Measurements from ENCODE around the gene CHST8. TPM values are rescaled to one million over a fixed set of nuclear protein-coding genes. Genes with fewer than 3 reads are reported as not detected.
A peak's percentile ranks its signal among the peaks of the same experiment; 100 is the strongest.

CHST8 gene
- polyA plus RNA-seq, 1 of the 3 experiments (the other 2 are of a cell fraction) = 0.05 TPM

GRCh38 chr19:33799476-33799875 is 177.7 kb downstream of the CHST8 start:
- ChIA-PET CTCF (interaction anchor here (1.1 to 7.4 kb wide), 3 partner anchors 14 to 297 kb away, joined by 3 to 79 read pairs (median 40); no protein-coding TSS in a partner anchor), POLR2A (interaction anchor here (0.8 to 1.7 kb wide), 3 partner anchors 13 to 70 kb away, joined by 3 to 7 read pairs (median 6); no protein-coding TSS in a partner anchor)
- peaks cover 0 to 8% of the 10 kb centered on the region in 2 experiments for H3K36me3 ChIP-seq (replicated peaks in 1 of 2; ENCODE audit: control insufficient read depth in 1 of 2, insufficient read depth in 2 of 2, low read length in 1 of 2)
- peaks cover 0 to 38% of the 10 kb centered on the region in 2 experiments; a peak in 2 of 4 replicates for H3K4me1 ChIP-seq (ENCODE audit: control insufficient read depth in 1 of 2, insufficient read depth in 2 of 2, low read depth in 1 of 2, low read length in 1 of 2)
- no peak overlapping the region for H3K4me2 ChIP-seq
- no peaks in the 10 kb centered on the region for H3K9me3 ChIP-seq
- no peak overlapping the region; a peak in 1 of 4 replicates for H3K4me3 ChIP-seq (ENCODE audit: low read depth in 2 of 2, low read length in 1 of 2)
- no peaks in the 10 kb centered on the region for H4K20me1 ChIP-seq (ENCODE audit: insufficient read depth)
- H3K27me3 ChIP-seq (ENCODE audit: insufficient read depth) = no peaks in the 10 kb centered on the region
- H3K27ac ChIP-seq (ENCODE audit: low read depth in 2 of 2, low read length in 1 of 2) = peak overlapping the region in 1 of 2 experiments; percentile 82; a peak in 2 of 4 replicates
- peaks cover 5% of the 10 kb centered on the region for H3F3A ChIP-seq (replicated peaks; ENCODE audit: insufficient read depth)
- 0 out of 4 replicates have a peak, but pooled peaks of 1 of the 2 experiments have one; percentile 10 for TF ChIP-seq EP300 (IDR thresholded peaks at IDR 0.05; ENCODE audit: borderline replicate concordance in 1 of 2, low read depth in 1 of 2, low read length in 1 of 2)
- no peak for TF ChIP-seq JUND (IDR thresholded peaks at IDR 0.05)
- 0 out of 2 replicates have a peak, but pooled peaks have one; percentile 7 for TF ChIP-seq MXI1 (IDR thresholded peaks at IDR 0.05; ENCODE audit: low read depth, low read length)
- H3K79me2 ChIP-seq (ENCODE audit: insufficient read depth) = no peaks in the 10 kb centered on the region
- WGBS (ENCODE audit: low lambda C conversion rate) = 82% methylated on average over 5 of the region's 5 CpGs
- DNase-seq = peak; percentile 72
- H2AFZ ChIP-seq (ENCODE audit: low read depth) = no peak overlapping the region
- H3K9me2 ChIP-seq = no peaks in the 10 kb centered on the region
- no peak overlapping the region for H3K9ac ChIP-seq

DNA sequence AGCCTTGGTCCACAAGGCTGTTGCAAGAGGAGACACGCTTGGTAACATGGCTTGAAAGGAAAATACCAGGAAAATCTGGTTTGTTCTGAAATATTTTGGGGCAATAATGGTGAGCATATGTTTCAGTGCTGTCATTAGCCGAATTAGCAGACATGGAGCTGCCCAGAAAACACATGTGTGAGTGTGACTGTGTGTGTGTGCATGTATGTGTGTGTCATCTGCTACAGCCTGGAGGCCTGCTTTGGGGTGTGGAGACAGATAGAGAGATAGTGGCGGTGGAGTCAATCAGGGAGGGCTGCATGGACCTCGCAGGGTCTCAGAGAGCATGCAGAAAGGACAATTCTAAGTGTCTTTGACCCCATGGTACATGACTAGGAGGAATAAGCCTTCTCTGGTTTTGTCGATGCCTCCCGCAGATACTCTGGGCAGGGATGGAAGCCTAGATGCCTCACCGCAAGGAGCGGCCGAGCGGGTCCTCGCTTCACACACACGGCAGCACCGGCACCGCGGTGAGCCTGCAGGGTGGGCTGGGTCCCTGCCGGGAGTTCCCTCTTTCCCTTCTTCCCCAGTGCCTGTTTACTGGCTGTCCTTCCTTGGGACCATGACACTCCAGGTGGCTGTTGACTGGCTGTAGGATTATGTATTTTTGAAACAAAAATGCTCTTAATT is 178.4 kb downstream of the CHST8 start:
- Histone ChIP-seq H3K36me3 (replicated peaks in 1 of 2; ENCODE audit: control insufficient read depth in 1 of 2, insufficient read depth in 2 of 2, low read length in 1 of 2) (peaks cover 0 to 8% of the 10 kb centered on the region in 2 experiments), H3K9me2 (no peaks in the 10 kb centered on the region), H3K27ac (ENCODE audit: low read depth in 2 of 2, low read length in 1 of 2) (peak overlapping the region in 1 of 2 experiments; percentile 82; a peak in 2 of 4 replicates), H3K9me3 (no peaks in the 10 kb centered on the region), H4K20me1 (ENCODE audit: insufficient read depth) (no peaks in the 10 kb centered on the region), H3K27me3 (ENCODE audit: insufficient read depth) (no peaks in the 10 kb centered on the region), H3K9ac (no peak overlapping the region), H2AFZ (ENCODE audit: low read depth) (no peak overlapping the region), H3K79me2 (ENCODE audit: insufficient read depth) (no peaks in the 10 kb centered on the region), H3F3A (replicated peaks; ENCODE audit: insufficient read depth) (no peaks in the 10 kb centered on the region), H3K4me3 (ENCODE audit: low read depth in 2 of 2, low read length in 1 of 2) (no peak overlapping the region; a peak in 1 of 4 replicates), H3K4me1 (ENCODE audit: control insufficient read depth in 1 of 2, insufficient read depth in 2 of 2, low read depth in 1 of 2, low read length in 1 of 2) (peaks cover 0 to 35% of the 10 kb centered on the region in 2 experiments; a peak in 2 of 4 replicates), H3K4me2 (no peak overlapping the region)
- 92% methylated on average over 16 of the region's 16 CpGs for WGBS (ENCODE audit: low lambda C conversion rate)
- peak; percentile 44 for DNase-seq
- ChIA-PET CTCF (interaction anchor here (0.6 to 7.4 kb wide), 3 partner anchors 11 to 296 kb away, joined by 3 to 79 read pairs (median 3); no protein-coding TSS in a partner anchor), POLR2A (interaction anchor here (0.8 to 1.7 kb wide), 2 partner anchors 13 to 69 kb away, joined by 3 to 7 read pairs; no protein-coding TSS in a partner anchor)
- TF ChIP-seq GABPA (IDR thresholded peaks at IDR 0.05; ENCODE audit: low read depth) (no peak), GATA2 (CRISPR knock-in tag; IDR thresholded peaks at IDR 0.05) (peak; percentile 70), MXI1 (IDR thresholded peaks at IDR 0.05; ENCODE audit: low read depth, low read length) (0 out of 2 replicates have a peak, but pooled peaks have one; percentile 38)
- TF ChIP-seq, protein P1, sequence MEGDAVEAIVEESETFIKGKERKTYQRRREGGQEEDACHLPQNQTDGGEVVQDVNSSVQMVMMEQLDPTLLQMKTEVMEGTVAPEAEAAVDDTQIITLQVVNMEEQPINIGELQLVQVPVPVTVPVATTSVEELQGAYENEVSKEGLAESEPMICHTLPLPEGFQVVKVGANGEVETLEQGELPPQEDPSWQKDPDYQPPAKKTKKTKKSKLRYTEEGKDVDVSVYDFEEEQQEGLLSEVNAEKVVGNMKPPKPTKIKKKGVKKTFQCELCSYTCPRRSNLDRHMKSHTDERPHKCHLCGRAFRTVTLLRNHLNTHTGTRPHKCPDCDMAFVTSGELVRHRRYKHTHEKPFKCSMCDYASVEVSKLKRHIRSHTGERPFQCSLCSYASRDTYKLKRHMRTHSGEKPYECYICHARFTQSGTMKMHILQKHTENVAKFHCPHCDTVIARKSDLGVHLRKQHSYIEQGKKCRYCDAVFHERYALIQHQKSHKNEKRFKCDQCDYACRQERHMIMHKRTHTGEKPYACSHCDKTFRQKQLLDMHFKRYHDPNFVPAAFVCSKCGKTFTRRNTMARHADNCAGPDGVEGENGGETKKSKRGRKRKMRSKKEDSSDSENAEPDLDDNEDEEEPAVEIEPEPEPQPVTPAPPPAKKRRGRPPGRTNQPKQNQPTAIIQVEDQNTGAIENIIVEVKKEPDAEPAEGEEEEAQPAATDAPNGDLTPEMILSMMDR (IDR thresholded peaks at IDR 0.05) = no peak

GRCh38 chr19:33801411-33801810 is 179.7 kb downstream of the CHST8 start:
- Histone ChIP-seq H3K79me2 (ENCODE audit: insufficient read depth) (no peaks in the 10 kb centered on the region), H3K4me1 (ENCODE audit: control insufficient read depth in 1 of 2, insufficient read depth in 2 of 2, low read depth in 1 of 2, low read length in 1 of 2) (peaks cover 0 to 37% of the 10 kb centered on the region in 2 experiments; a peak in 2 of 4 replicates), H3K27me3 (ENCODE audit: insufficient read depth) (no peaks in the 10 kb centered on the region), H3K4me2 (no peak overlapping the region), H3K36me3 (replicated peaks in 1 of 2; ENCODE audit: control insufficient read depth in 1 of 2, insufficient read depth in 2 of 2, low read length in 1 of 2) (peaks cover 0 to 8% of the 10 kb centered on the region in 2 experiments), H4K20me1 (ENCODE audit: insufficient read depth) (no peaks in the 10 kb centered on the region), H3K9me2 (no peaks in the 10 kb centered on the region), H3K27ac (ENCODE audit: low read depth in 2 of 2, low read length in 1 of 2) (no peak overlapping the region; a peak in 1 of 4 replicates), H3K4me3 (ENCODE audit: low read depth in 2 of 2, low read length in 1 of 2) (no peak overlapping the region), H3K9ac (no peak overlapping the region), H2AFZ (ENCODE audit: low read depth) (no peak overlapping the region), H3K9me3 (no peaks in the 10 kb centered on the region), H3F3A (replicated peaks; ENCODE audit: insufficient read depth) (no peaks in the 10 kb centered on the region)
- no peak for DNase-seq
- TF ChIP-seq NRF1 (IDR thresholded peaks at IDR 0.05; ENCODE audit: low read depth, low read length) (no peak), FOSL2 (IDR thresholded peaks at IDR 0.05; ENCODE audit: borderline replicate concordance, low read depth) (no peak), SIN3A (IDR thresholded peaks at IDR 0.05; ENCODE audit: borderline replicate concordance, low read depth, low read length) (no peak), RFX5 (IDR thresholded peaks at IDR 0.05; ENCODE audit: low read length) (no peak), RCOR1 (IDR thresholded peaks at IDR 0.05; ENCODE audit: low read length) (no peak), MAX (IDR thresholded peaks at IDR 0.05; ENCODE audit: low read depth) (no peak), POLR2AphosphoS5 (IDR thresholded peaks at IDR 0.05; ENCODE audit: low read depth, low read length) (no peak), FOXM1 (IDR thresholded peaks at IDR 0.05; ENCODE audit: low read depth) (no peak), TAF1 (IDR thresholded peaks at IDR 0.05; ENCODE audit: borderline replicate concordance, low read depth, low read length) (no peak), YY1 (IDR thresholded peaks at IDR 0.05; ENCODE audit: low read depth) (no peak), GABPA (IDR thresholded peaks at IDR 0.05; ENCODE audit: low read depth) (no peak), NFIC (IDR thresholded peaks at IDR 0.05; ENCODE audit: borderline replicate concordance) (no peak), CHD2 (IDR thresholded peaks at IDR 0.05; ENCODE audit: low read length, partially characterized antibody) (no peak), RXRA (IDR thresholded peaks at IDR 0.05; ENCODE audit: borderline replicate concordance, low read depth) (no peak)
- ChIA-PET POLR2A (no interaction called here), CTCF (interaction anchor here (1.1 to 1.4 kb wide), 2 partner anchors 23 to 197 kb away, joined by 3 to 5 read pairs; no protein-coding TSS in a partner anchor)
- 88% methylated on average over 5 of the region's 5 CpGs for WGBS (ENCODE audit: low lambda C conversion rate)

Data from SK-N-SH (cell line).